Measurements from ENCODE around the gene TRIM37. TPM values are rescaled to one million over a fixed set of nuclear protein-coding genes. Genes with fewer than 3 reads are reported as not detected.
"Not testable (repeated sequence)": the region's sequence is repeated elsewhere in the genome, so short reads cannot be mapped to it uniquely, and the experiment has no call there.

Gene TRIM37
- total RNA-seq, 1 experiment from 2014 or later = 18.0 TPM

DNA sequence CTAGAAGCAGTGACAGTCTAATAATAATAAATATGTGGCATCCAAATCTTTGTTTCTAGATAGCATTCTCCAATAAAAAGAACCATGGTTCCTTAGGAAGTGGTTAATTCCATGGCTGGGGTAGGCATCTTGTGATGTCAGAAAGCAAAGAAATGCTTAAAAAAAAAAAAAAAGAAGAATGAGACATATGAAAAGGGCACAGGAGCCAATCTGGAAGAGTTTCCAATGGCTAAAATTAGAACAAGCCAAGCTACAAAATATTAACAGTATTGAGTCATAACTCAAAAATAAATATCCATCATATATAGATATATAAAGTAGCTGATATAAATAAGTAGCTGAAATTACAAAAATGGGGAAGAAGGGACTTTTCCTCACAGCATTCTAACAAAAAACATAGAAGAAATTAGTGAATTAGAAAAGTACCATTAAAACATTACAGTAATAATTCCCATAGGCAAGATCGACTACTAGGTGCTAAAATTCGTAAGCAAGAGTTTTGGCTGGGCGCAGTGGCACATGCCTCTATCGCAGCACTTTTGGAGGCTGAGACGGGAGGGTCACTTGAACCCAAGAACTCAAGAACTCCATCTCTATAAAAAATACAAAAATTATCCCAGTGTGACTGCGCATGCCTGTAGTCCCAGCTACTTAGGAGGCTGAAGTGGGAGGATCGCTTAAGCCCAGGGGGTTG lies 111.3 kb downstream of the TRIM37 start:
- DNase-seq (ENCODE audit: low spot score) = no peak

GRCh38 chr17:58993311-58993710 lies 113.4 kb downstream of the TRIM37 start:
- no peak for DNase-seq (ENCODE audit: low spot score)

GRCh38 chr17:58991718-58992331 lies 114.9 kb downstream of the TRIM37 start:
- DNase-seq (ENCODE audit: low spot score) = no peak

- no peak for DNase-seq (ENCODE audit: low spot score)
Measured at GRCh38 chr17:58989629-58990028, 117.1 kb downstream of the TRIM37 start.

- DNase-seq (ENCODE audit: low spot score) = no peak
Measured at GRCh38 chr17:58985971-58986370, 120.7 kb downstream of the TRIM37 start.

- DNase-seq (ENCODE audit: low spot score) = no peak
Measured at GRCh38 chr17:58985367-58985766, 121.3 kb downstream of the TRIM37 start.

DNA sequence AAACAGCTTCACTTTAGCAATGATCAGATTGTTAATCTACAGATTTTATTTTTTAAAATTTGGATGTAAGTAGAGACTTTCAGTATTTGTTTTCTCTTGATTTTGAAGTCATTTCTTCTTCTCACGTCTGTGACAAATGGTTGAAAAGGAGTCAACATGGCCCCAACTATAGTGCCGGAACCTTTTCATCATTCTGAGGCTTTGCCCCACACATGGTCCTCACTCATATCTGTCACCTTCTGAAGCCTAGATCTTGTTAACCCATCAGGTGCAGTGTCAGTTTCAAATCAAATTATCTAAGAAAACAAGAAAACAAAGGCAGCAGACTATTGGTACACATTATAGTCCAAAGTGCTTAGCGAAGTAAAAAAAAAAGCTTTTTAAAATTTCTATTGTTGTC lies 124.1 kb downstream of the TRIM37 start:
- DNase-seq (ENCODE audit: low spot score) = no peak

DNA sequence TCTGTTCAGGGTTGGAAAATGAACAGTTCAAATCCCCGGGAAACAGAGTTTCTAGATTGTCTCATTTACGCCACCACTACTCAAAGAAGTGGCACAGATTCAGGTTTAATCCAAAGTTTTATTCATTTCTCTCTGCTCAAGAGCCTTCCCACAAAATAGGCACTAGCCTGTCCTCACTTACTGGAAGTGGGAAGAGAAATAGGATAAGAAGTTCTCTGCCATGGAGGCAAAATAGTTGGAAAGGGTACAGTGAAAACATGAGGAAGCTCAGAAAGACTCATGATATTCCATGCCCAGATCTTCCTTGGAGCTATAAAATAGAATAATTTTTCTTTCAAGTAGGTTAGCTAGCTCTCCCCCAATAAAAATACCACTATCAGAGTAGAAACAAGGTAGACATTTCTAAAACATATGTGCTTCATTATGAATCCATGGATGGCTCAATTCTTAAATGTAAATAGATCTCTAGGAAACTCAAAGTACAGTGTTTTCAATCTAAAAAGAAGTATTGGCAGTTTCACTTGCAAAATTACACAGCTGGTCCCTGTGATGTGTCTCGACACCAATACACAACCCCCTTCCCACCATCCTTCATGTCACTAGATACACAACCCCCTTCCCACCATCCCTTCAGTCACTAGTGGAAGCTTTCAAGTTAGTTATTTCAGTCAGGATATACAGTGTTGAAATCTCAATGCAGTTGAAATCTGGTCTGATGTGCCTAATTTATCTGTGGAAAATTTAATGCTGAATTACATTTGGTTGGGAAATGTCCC lies 125.8 kb downstream of the TRIM37 start:
- DNase-seq (ENCODE audit: low spot score) = no peak

DNA sequence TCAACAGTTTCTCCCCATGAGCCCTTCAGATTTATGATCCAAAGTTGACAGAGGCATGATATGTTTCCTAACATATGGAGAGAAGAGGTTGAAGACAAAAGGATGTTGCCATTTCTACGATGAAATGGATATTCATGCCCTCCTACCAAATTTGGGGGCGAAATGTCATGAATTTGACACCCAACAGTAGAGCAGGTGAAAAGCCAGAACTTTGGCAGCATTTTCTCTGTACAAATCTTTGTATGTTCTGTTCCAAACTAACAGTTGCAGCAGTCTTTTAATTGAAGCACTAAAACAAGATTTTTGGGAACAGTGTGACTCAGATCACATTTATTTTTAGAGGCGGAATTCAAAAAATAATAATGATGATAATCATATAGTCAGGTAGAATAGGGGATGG lies 130.1 kb downstream of the TRIM37 start:
- no peak for DNase-seq (ENCODE audit: low spot score)

GRCh38 chr17:58974354-58974753 lies 132.3 kb downstream of the TRIM37 start:
- DNase-seq (ENCODE audit: low spot score) = no peak

- DNase-seq (ENCODE audit: low spot score) = no peak
Measured at GRCh38 chr17:58970609-58971450, 135.8 kb downstream of the TRIM37 start.

- no peak for DNase-seq (ENCODE audit: low spot score)
Measured at GRCh38 chr17:58969612-58970011, 137.1 kb downstream of the TRIM37 start.

GRCh38 chr17:58969156-58969555 lies 137.5 kb downstream of the TRIM37 start:
- DNase-seq (ENCODE audit: low spot score) = no peak

- no peak for DNase-seq (ENCODE audit: low spot score)
Measured at GRCh38 chr17:58968426-58969061, 138.1 kb downstream of the TRIM37 start.

DNA sequence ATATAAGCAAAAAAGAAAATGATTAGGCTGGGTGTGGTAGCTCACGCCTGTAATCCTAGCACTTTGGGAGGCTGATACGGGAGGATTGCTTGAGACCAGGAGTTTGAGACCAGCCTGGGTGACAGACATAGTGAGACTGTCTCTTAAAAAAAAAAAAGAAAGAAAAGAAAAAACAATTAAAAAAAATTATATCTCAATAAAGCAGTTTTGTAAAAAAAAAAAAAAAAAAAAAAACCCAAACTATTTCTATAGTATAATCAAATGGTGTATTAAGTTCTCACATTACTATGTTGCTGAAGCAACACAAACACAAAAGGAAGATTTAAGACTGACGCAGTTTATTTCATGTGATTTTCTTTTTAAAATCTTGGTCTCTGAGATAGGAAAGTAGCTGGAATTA lies 140.5 kb downstream of the TRIM37 start:
- no peak for DNase-seq (ENCODE audit: low spot score)

GRCh38 chr17:58965221-58965620 lies 141.5 kb downstream of the TRIM37 start:
- DNase-seq (ENCODE audit: low spot score) = no peak

- peak; percentile 74 for DNase-seq (ENCODE audit: low spot score)
Measured at GRCh38 chr17:58960068-58960467, 146.6 kb downstream of the TRIM37 start.

DNA sequence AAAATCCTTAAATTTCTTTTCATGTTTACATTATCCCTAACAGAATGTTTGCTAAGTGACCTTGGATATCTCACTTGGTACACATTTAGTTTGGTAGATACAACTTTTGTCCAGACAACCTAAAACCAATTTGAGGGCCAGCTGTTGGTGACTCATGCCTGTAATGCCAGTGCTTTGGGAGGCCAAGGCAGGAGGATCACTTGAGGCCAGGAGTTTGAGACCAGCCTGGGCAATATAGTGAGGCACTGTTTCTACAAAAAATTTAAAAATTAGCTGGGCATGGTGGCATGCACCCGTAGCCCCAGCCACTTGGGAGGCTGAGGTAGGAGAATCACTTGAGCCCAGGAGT lies 149.0 kb downstream of the TRIM37 start:
- not testable (repeated sequence) for DNase-seq (ENCODE audit: low spot score)

GRCh38 chr17:58956997-58957724 lies 149.5 kb downstream of the TRIM37 start:
- no peak for DNase-seq (ENCODE audit: low spot score)

GRCh38 chr17:58954358-58954757 lies 152.3 kb downstream of the TRIM37 start:
- not testable (repeated sequence) for DNase-seq (ENCODE audit: low spot score)

- DNase-seq (ENCODE audit: low spot score) = no peak
Measured at GRCh38 chr17:58947824-58948223, 158.9 kb downstream of the TRIM37 start.

Data from HT-29 (cell line).